ENCODE results near the gene TMEM225. TPM values are rescaled to one million over a fixed set of nuclear protein-coding genes. Genes with fewer than 3 reads are reported as not detected.

TMEM225 gene
- total and polyA plus RNA-seq, 8 donors, result not detected

DNA sequence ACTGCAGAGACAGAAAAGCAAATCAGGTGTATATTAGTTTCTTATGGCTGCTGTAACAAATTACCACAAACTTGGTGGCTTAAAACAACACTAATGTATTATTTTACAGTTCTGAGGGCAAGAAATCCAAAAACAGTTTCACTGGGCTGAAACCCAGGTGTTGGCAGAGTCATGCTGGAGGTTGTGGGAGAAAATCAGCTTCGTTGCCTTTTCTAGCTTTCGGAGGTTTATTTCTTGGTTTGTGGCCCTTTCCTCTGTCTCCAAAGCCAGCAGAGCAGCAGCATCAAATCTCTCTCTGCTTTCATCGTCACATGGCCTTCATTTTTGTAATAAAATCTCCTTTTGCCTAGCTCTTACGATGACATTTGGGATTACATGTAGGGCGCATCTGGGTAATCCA is 46.3 kb downstream of the TMEM225 start:
- H3K27me3 ChIP-seq, result no peaks in the 10 kb centered on the region
- H3K4me3 ChIP-seq, result no peak overlapping the region
- DNase-seq, result no peak
- no peaks in the 10 kb centered on the region for H3K4me1 ChIP-seq
- TF ChIP-seq, protein P1, sequence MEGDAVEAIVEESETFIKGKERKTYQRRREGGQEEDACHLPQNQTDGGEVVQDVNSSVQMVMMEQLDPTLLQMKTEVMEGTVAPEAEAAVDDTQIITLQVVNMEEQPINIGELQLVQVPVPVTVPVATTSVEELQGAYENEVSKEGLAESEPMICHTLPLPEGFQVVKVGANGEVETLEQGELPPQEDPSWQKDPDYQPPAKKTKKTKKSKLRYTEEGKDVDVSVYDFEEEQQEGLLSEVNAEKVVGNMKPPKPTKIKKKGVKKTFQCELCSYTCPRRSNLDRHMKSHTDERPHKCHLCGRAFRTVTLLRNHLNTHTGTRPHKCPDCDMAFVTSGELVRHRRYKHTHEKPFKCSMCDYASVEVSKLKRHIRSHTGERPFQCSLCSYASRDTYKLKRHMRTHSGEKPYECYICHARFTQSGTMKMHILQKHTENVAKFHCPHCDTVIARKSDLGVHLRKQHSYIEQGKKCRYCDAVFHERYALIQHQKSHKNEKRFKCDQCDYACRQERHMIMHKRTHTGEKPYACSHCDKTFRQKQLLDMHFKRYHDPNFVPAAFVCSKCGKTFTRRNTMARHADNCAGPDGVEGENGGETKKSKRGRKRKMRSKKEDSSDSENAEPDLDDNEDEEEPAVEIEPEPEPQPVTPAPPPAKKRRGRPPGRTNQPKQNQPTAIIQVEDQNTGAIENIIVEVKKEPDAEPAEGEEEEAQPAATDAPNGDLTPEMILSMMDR (IDR thresholded peaks at IDR 0.05), result no peak
- TF ChIP-seq EP300 (IDR thresholded peaks at IDR 0.05) (no peak), POLR2AphosphoS5 (IDR thresholded peaks at IDR 0.05) (no peak), POLR2A (IDR thresholded peaks at IDR 0.05) (no peak)
- H3K36me3 ChIP-seq, result no peaks in the 10 kb centered on the region
- H3K9me3 ChIP-seq, result no peaks in the 10 kb centered on the region
- intact Hi-C loops (cut with DNase I; ENCODE audit: low total_unique reads), result no loop called here
- H3K27ac ChIP-seq, result no peak overlapping the region
- 82 to 95% (median 85%) methylated on average over 5 of the region's 5 CpGs for WGBS, 5 donors

DNA sequence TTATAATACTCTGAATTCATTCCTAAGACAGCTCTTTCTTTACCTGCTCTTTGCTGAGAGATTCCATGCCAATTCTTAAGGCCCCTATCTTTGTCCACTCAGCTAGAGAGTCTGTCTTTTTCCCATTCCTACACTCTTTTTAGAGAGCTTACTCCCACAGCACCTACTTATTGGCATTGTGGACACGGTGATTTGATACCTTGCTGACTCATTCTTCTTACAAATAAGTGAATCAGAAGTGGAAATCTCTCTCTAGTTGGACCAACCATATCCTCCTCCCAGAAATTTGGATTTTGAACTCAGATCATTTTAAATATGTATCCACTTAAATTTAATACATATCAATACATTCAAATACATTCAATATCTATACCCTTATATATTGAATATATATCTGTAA is 46.8 kb downstream of the TMEM225 start:
- TF ChIP-seq EP300 (IDR thresholded peaks at IDR 0.05), result no peak
- TF ChIP-seq, protein P1 (IDR thresholded peaks at IDR 0.05), result no peak
- TF ChIP-seq POLR2AphosphoS5 (IDR thresholded peaks at IDR 0.05), result no peak
- TF ChIP-seq POLR2A (IDR thresholded peaks at IDR 0.05), result no peak
- no peaks in the 10 kb centered on the region for H3K27me3 ChIP-seq
- H3K4me1 ChIP-seq, result no peaks in the 10 kb centered on the region
- 17 to 42% (median 29%) methylated on average over 1 of the region's 1 CpG for WGBS, 5 donors
- no peaks in the 10 kb centered on the region for H3K36me3 ChIP-seq
- no peak overlapping the region for H3K4me3 ChIP-seq
- H3K27ac ChIP-seq, result no peak overlapping the region
- H3K9me3 ChIP-seq, result no peaks in the 10 kb centered on the region
- intact Hi-C loops (cut with DNase I; ENCODE audit: low total_unique reads), result no loop called here
- DNase-seq, result no peak

DNA sequence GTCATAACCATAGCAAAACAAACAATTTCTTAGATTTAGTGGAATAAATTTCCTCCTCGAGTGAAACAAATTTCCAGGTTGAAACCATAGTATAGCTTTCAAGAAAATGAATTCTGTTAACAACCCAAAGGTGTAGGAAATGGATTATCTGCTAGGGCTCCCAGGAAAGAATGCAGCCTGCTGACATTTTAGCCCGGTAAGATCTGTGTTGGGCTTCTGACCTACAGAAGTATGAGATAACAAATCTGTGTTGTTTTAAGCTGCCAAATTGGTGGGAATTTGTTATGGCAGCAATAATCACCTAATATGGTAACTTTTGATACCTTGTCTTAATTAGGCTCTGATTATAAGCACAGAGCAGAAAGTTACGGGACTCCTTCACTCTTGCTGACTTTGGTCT is 47.3 kb downstream of the TMEM225 start:
- Histone ChIP-seq H3K36me3 (no peaks in the 10 kb centered on the region), H3K27ac (no peak overlapping the region), H3K4me1 (no peaks in the 10 kb centered on the region), H3K27me3 (no peaks in the 10 kb centered on the region), H3K4me3 (no peak overlapping the region), H3K9me3 (no peaks in the 10 kb centered on the region)
- TF ChIP-seq, protein P1 (IDR thresholded peaks at IDR 0.05), result no peak
- TF ChIP-seq POLR2AphosphoS5 (IDR thresholded peaks at IDR 0.05), result no peak
- no peak for TF ChIP-seq EP300 (IDR thresholded peaks at IDR 0.05)
- TF ChIP-seq POLR2A (IDR thresholded peaks at IDR 0.05), result no peak
- WGBS, 5 donors, result 23 to 45% (median 25%) methylated on average over 3 of the region's 3 CpGs
- intact Hi-C loops (cut with DNase I; ENCODE audit: low total_unique reads), result no loop called here
- no peak for DNase-seq

DNA sequence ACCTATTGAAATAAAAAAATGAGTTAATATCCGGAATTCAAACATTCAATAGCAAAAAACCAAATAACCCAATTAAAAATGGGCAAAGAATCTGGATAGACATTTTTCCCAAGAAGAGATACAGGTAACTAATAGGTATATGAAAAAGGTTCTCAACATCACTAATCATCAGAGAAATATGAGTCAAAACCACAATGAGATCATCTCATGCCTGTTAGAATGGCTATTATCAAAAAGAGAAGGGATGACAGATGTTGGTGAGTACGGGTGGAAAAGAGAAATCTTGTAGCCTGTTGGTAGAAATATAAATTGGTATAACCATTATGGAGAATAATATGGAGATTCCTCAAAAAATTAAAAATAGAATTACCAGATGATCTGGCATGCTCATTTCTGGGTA is 52.4 kb downstream of the TMEM225 start:
- intact Hi-C loops (cut with DNase I; ENCODE audit: low total_unique reads), result no loop called here
- Histone ChIP-seq H3K27ac (no peak overlapping the region), H3K4me3 (no peak overlapping the region), H3K36me3 (no peaks in the 10 kb centered on the region), H3K4me1 (no peaks in the 10 kb centered on the region), H3K9me3 (peaks cover 0 to 6% (median 0%) of the 10 kb centered on the region in 4 donors), H3K27me3 (no peaks in the 10 kb centered on the region)
- 79 to 91% (median 82%) methylated on average over 2 of the region's 2 CpGs for WGBS, 5 donors
- TF ChIP-seq EP300 (IDR thresholded peaks at IDR 0.05) (no peak), POLR2A (IDR thresholded peaks at IDR 0.05) (no peak), POLR2AphosphoS5 (IDR thresholded peaks at IDR 0.05) (no peak)
- TF ChIP-seq, protein P1 (IDR thresholded peaks at IDR 0.05), result no peak
- no peak for DNase-seq

Other genes starting within 250 kb of the TMEM225 start
- gene SCN3B, start 231.0 kb downstream of the TMEM225 start, total RNA-seq, result 1 to 10 TPM in 2 of 5 donors, not detected in 3; 1.4 to 2.2 TPM
- gene SCN3B, start 231.0 kb downstream of the TMEM225 start, polyA plus RNA-seq, result under 1 TPM; 0.15 to 0.38 (median 0.19) TPM
- gene ZNF202, start 144.0 kb downstream of the TMEM225 start, total RNA-seq, result 10 to 100 TPM in 2 of 5 donors, 1 to 10 TPM in 3; 1.7 to 17.4 (median 7.5) TPM
- gene ZNF202, start 144.0 kb downstream of the TMEM225 start, polyA plus RNA-seq, result 1 to 10 TPM; 3.2 to 5.4 (median 3.8) TPM
- gene OR6X1, start 131.2 kb downstream of the TMEM225 start, total RNA-seq, result not detected
- not detected for gene OR6X1, start 131.2 kb downstream of the TMEM225 start, polyA plus RNA-seq
- gene OR6M1, start 79.3 kb downstream of the TMEM225 start, total RNA-seq, result not detected
- gene OR6M1, start 79.3 kb downstream of the TMEM225 start, polyA plus RNA-seq, result not detected
- gene OR8D4, start 16.5 kb upstream of the TMEM225 start, total RNA-seq, result 1 to 10 TPM in 2 of 5 donors, not detected in 3; 1.4 to 1.5 TPM
- gene OR8D4, start 16.5 kb upstream of the TMEM225 start, polyA plus RNA-seq, result not detected
- 1 to 10 TPM in 1 of 5 donors, not detected in 4; 4.4 TPM for gene OR4D5, start 53.9 kb upstream of the TMEM225 start, total RNA-seq
- not detected for gene OR4D5, start 53.9 kb upstream of the TMEM225 start, polyA plus RNA-seq
- gene OR6T1, start 58.2 kb upstream of the TMEM225 start, total RNA-seq, result not detected
- not detected for gene OR6T1, start 58.2 kb upstream of the TMEM225 start, polyA plus RNA-seq
- not detected for gene OR10S1, start 92.1 kb upstream of the TMEM225 start, total RNA-seq
- not detected for gene OR10S1, start 92.1 kb upstream of the TMEM225 start, polyA plus RNA-seq
- not detected for gene OR10G6, start 109.5 kb upstream of the TMEM225 start, total RNA-seq
- not detected for gene OR10G6, start 109.5 kb upstream of the TMEM225 start, polyA plus RNA-seq
- 1 to 10 TPM in 1 of 5 donors, under 1 TPM in 1, not detected in 3; 0.73 to 1.2 TPM for gene OR10G4, start 127.3 kb upstream of the TMEM225 start, total RNA-seq
- not detected for gene OR10G4, start 127.3 kb upstream of the TMEM225 start, polyA plus RNA-seq
- under 1 TPM in 1 of 5 donors, not detected in 4; 0.73 TPM for gene OR10G9, start 137.3 kb upstream of the TMEM225 start, total RNA-seq
- not detected for gene OR10G9, start 137.3 kb upstream of the TMEM225 start, polyA plus RNA-seq
- gene OR10G8, start 141.1 kb upstream of the TMEM225 start, total RNA-seq, result not detected
- not detected for gene OR10G8, start 141.1 kb upstream of the TMEM225 start, polyA plus RNA-seq
- gene OR10G7, start 155.7 kb upstream of the TMEM225 start, total RNA-seq, result not detected
- gene OR10G7, start 155.7 kb upstream of the TMEM225 start, polyA plus RNA-seq, result not detected
- 100 to 1,000 TPM in 1 of 5 donors, 10 to 100 TPM in 4; 15.4 to 111 (median 39.7) TPM for gene VWA5A, start 229.8 kb upstream of the TMEM225 start, total RNA-seq
- gene VWA5A, start 229.8 kb upstream of the TMEM225 start, polyA plus RNA-seq, result 10 to 100 TPM; 10.1 to 24.1 (median 17.1) TPM

Measured in stomach (tissue), 9 donors.